GM12864 (cell line): ENCODE data around the gene SELL.
"Not testable (repeated sequence)": the region's sequence is repeated elsewhere in the genome, so short reads cannot be mapped to it uniquely, and the experiment has no call there.

Source experiments
- DNase-seq: peaks from one replicate; pipeline ENCODE4 v3.0.0-alpha.2; 2011; ENCODE audit warnings: low read depth
- H3K4me3 ChIP-seq: 2 replicates; pipeline ENCODE4 v1.5.1; 2011; ENCODE audit warnings: mild to moderate bottlenecking, low read depth, low read length, control low read depth
- TF ChIP-seq, protein P1 (sequence below): IDR thresholded peaks from 2 replicates; pipeline ENCODE4 v1.5.1; 2011; ENCODE audit warnings: low read depth, mild to moderate bottlenecking, moderate library complexity, low read length, control low read depth, inconsistent platforms; ENCODE audit errors: missing control alignments

Gene SELL

GRCh38 chr1:169725930-169726329, 14.5 kb upstream of the SELL start:
- TF ChIP-seq, protein P1, sequence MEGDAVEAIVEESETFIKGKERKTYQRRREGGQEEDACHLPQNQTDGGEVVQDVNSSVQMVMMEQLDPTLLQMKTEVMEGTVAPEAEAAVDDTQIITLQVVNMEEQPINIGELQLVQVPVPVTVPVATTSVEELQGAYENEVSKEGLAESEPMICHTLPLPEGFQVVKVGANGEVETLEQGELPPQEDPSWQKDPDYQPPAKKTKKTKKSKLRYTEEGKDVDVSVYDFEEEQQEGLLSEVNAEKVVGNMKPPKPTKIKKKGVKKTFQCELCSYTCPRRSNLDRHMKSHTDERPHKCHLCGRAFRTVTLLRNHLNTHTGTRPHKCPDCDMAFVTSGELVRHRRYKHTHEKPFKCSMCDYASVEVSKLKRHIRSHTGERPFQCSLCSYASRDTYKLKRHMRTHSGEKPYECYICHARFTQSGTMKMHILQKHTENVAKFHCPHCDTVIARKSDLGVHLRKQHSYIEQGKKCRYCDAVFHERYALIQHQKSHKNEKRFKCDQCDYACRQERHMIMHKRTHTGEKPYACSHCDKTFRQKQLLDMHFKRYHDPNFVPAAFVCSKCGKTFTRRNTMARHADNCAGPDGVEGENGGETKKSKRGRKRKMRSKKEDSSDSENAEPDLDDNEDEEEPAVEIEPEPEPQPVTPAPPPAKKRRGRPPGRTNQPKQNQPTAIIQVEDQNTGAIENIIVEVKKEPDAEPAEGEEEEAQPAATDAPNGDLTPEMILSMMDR = no peak
- DNase-seq = no peak
- H3K4me3 ChIP-seq = no peak overlapping the region

DNA sequence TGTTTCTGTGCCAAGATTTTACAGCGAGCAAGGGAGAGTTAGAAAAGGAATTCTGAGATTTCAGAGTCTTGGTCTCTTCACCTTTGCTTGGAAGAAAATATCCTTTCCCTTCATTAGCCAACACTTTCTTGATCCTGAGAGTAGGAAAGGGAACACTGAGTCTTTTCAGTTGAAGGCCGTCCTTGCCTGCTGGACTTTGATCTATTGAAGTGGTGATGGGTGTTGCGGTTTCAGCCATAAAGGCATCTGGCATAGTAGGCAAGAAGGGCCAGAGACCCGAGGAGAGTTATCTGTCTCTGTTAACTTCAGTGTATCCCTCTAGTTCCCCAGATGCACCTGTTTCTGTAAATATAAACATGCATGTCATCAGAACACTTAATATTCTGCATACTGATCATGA, 12.7 kb upstream of the SELL start:
- DNase-seq = no peak

DNA sequence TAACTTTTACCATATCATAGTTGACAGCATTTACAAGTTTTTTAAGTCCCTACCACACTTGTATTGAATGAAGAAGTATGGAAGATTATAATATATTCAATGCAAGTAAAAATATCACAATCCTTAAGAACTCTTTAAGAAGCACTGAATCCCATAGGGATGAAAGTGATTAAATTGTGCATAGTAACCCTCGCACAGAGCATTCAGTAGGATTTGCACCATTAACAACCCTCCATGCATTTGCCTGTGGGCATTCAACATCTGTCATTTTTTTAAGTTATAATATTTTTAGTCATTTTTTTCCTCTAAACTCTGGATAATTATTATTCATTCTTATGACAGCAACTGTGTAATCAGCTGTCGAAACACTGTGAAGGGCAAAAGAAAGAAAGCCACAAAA, 12.3 kb upstream of the SELL start:
- DNase-seq = no peak
- TF ChIP-seq, protein P1 = no peak
- H3K4me3 ChIP-seq = no peak overlapping the region

More for the DNA sequence above, 12.7 kb upstream of the SELL start:
- no peak overlapping the region for H3K4me3 ChIP-seq
- TF ChIP-seq, protein P1 = no peak

DNA sequence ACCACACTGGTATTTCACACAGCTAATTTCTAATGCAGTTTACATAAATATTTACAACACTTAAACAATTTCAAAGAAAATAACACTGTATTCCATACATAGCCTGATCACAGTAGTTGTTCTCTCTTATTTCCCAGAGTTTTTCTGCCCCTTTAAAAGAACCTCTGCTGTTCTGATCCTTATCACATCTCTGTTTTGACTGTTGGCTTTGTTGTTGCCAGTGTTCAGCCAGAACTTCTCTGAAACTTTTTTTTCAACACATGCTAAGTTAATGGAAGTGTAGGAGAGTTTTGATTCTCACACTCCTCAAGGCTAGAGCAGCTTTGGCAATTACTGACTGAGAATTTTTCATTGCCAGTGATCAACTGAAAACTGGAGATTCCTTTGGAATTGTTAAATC, 11.4 kb upstream of the SELL start:
- H3K4me3 ChIP-seq = no peak overlapping the region
- TF ChIP-seq, protein P1 = no peak
- no peak for DNase-seq

GRCh38 chr1:169715100-169715499, 3.7 kb upstream of the SELL start:
- DNase-seq, H3K4me3 ChIP-seq: not testable (repeated sequence)

DNA sequence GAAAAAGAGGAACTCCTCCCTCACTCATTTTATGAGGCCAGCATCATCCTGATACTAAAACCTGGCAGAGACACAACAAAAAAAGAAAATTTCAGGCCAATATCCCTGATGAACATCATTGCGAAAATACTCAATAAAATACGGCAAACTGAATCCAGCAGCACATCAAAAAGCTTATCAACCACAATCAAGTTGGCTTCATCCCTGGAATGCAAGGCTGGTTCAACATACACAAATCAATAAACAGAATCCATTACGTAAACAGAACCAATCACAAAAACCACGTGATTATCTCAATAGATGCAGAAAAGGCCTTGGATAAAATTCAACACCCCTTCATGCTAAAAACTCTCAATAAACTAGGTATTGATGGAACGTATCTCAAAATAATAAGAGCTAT, 1.7 kb upstream of the SELL start:
- H3K4me3 ChIP-seq, DNase-seq: not testable (repeated sequence)

DNA sequence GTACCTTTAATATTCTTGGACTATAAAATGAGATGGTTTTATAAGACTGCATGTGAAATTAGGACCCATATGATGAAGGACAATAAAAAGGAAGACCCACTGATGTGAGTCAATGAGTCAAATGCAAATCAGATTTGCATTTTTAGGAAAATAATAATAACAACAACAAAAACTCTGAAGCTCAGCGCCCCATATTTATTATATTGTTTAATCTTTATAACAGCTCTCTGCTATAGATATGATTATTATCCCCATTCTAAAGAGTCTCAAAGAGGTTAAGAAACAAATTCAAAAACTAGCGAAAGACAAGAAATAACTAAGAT, 850 bp upstream of the SELL start:
- DNase-seq = no peak
- no peak overlapping the region for H3K4me3 ChIP-seq
- TF ChIP-seq, protein P1 = no peak

- H3K4me3 ChIP-seq = peak overlapping the region; percentile 53; the same call in 1 of the 2 replicates
- TF ChIP-seq, protein P1 = no peak
- DNase-seq = no peak
Observed at GRCh38 chr1:169708647-169709046, 2.8 kb downstream of the SELL start.
